ENCODE measurements around the gene ZNF205. TPM values are rescaled to one million over a fixed set of nuclear protein-coding genes. Genes with fewer than 3 reads are reported as not detected.
A peak's percentile ranks its signal among the peaks of the same experiment; 100 is the strongest.

ZNF205 gene
- total RNA-seq, 1 experiment from 2014 or later = 12.9 TPM

GRCh38 chr16:3142770-3143169 is 30.4 kb downstream of the ZNF205 start:
- Histone ChIP-seq H3K27ac (no peak overlapping the region), H3K4me1 (peaks cover 12% of the 10 kb centered on the region; the same call in 1 of the 2 replicates), H3K36me3 (no peaks in the 10 kb centered on the region; the same call in 1 of the 2 replicates), H3K9me3 (replicated peaks) (no peaks in the 10 kb centered on the region), H3K27me3 (peaks cover 3% of the 10 kb centered on the region; the same call in 1 of the 2 replicates), H3K4me3 (no peak overlapping the region)
- no peak for DNase-seq

DNA sequence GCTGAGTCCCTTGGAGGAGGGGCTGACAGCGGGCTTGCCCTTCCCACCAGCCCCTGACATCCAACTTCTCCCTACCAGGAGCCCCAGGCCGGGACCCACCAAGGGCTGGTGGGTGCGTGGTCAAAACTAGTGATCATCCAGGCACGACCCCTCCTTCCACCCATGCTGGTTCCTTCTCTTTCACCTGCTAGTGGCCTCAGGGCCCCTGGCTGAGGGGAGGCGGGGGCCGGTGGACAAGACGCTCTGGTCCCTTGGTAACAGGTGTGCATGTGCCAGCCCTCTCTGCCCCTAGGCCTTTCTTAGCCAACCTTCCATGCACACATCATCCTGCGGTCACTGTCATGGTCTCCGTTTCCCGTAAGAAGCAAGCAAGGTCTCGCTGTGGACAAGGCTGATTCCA is 30.8 kb downstream of the ZNF205 start:
- DNase-seq = no peak
- no peak overlapping the region for H3K4me3 ChIP-seq
- peaks cover 3% of the 10 kb centered on the region; the same call in 1 of the 2 replicates for H3K27me3 ChIP-seq
- H3K9me3 ChIP-seq (replicated peaks) = no peaks in the 10 kb centered on the region
- no peak overlapping the region for H3K27ac ChIP-seq
- peaks cover 12% of the 10 kb centered on the region; the same call in 1 of the 2 replicates for H3K4me1 ChIP-seq
- H3K36me3 ChIP-seq = no peaks in the 10 kb centered on the region; the same call in 1 of the 2 replicates

DNA sequence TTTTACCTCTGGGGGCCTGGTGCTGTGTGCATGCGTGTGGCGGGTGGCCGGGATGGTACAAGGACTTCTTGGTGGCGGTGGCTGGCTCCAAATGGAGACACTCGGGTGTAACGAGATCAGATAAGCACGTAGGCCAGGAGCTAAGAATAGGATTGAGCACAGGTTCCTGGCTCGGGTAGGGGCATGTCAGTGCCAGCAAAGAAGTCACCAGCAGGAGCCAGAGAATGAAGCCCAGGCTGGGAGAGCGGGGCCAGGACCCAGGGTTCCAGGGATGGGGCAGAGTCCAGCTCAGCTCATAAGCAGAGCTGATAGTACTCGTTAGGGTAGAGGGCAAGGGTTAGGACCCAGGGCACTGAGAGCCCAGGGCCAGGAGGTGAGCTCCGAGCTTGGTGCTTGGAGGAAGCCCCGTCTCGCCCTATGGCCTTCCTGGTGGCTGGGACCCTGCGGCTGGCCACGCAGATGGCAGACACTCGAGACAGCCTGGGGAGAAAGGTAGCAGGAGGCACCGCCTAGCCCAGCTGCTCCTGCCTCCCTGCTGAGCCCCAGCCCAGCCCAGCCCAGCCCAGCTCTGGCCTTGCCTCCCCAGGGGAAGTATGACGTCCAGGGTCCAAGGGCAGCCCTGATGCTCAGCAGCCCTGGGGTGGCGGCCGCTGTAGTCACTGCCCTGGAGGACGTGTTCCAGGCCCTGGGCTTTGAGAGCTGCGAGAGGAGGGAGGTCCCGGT is 31.4 kb downstream of the ZNF205 start:
- Histone ChIP-seq H3K4me3 (no peak overlapping the region), H3K27ac (no peak overlapping the region), H3K4me1 (peaks cover 12% of the 10 kb centered on the region; the same call in 1 of the 2 replicates), H3K9me3 (replicated peaks) (no peaks in the 10 kb centered on the region), H3K27me3 (peaks cover 3% of the 10 kb centered on the region; the same call in 1 of the 2 replicates), H3K36me3 (no peaks in the 10 kb centered on the region; the same call in 1 of the 2 replicates)
- no peak for DNase-seq

GRCh38 chr16:3144321-3144983 is 32.1 kb downstream of the ZNF205 start:
- Histone ChIP-seq H3K4me3 (no peak overlapping the region), H3K27me3 (peaks cover 3% of the 10 kb centered on the region; the same call in 1 of the 2 replicates), H3K36me3 (no peaks in the 10 kb centered on the region; the same call in 1 of the 2 replicates), H3K4me1 (peaks cover 12% of the 10 kb centered on the region; the same call in 1 of the 2 replicates), H3K9me3 (replicated peaks) (no peaks in the 10 kb centered on the region), H3K27ac (no peak overlapping the region)
- peak in 1 of 2 experiments; percentile 40 for DNase-seq

- DNase-seq = no peak
- H3K9me3 ChIP-seq (replicated peaks) = no peaks in the 10 kb centered on the region
- no peaks in the 10 kb centered on the region; the same call in 1 of the 2 replicates for H3K36me3 ChIP-seq
- peaks cover 12% of the 10 kb centered on the region; the same call in 1 of the 2 replicates for H3K4me1 ChIP-seq
- H3K27me3 ChIP-seq = peaks cover 3% of the 10 kb centered on the region; the same call in 1 of the 2 replicates
- no peak overlapping the region for H3K4me3 ChIP-seq
- H3K27ac ChIP-seq = no peak overlapping the region
These were observed 32.8 kb downstream of the ZNF205 start for GRCh38 chr16:3145151-3145550.

DNA sequence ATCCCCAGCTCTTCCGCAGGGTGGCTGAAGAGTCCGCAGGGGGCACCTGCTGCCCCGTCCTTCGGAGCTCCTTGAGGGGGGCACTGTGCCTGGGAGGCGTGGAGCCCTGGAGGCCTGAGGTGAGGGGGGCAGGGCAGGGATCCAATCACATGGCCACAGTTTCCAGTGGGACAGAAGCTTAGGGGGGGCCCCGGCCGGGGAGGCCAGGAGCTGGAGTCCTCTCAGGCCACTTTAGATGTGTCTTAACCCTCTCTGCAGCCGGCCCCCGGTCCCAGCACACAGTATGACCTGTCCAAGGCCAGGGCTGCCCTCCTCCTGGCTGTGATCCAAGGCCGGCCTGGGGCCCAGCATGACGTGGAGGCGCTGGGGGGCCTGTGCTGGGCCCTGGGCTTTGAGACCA is 33.3 kb downstream of the ZNF205 start:
- H3K27ac ChIP-seq = no peak overlapping the region
- H3K4me3 ChIP-seq = no peak overlapping the region
- DNase-seq = no peak
- peaks cover 12% of the 10 kb centered on the region; the same call in 1 of the 2 replicates for H3K4me1 ChIP-seq
- no peaks in the 10 kb centered on the region for H3K9me3 ChIP-seq (replicated peaks)
- H3K36me3 ChIP-seq = no peaks in the 10 kb centered on the region; the same call in 1 of the 2 replicates
- peaks cover 3% of the 10 kb centered on the region; the same call in 1 of the 2 replicates for H3K27me3 ChIP-seq

DNA sequence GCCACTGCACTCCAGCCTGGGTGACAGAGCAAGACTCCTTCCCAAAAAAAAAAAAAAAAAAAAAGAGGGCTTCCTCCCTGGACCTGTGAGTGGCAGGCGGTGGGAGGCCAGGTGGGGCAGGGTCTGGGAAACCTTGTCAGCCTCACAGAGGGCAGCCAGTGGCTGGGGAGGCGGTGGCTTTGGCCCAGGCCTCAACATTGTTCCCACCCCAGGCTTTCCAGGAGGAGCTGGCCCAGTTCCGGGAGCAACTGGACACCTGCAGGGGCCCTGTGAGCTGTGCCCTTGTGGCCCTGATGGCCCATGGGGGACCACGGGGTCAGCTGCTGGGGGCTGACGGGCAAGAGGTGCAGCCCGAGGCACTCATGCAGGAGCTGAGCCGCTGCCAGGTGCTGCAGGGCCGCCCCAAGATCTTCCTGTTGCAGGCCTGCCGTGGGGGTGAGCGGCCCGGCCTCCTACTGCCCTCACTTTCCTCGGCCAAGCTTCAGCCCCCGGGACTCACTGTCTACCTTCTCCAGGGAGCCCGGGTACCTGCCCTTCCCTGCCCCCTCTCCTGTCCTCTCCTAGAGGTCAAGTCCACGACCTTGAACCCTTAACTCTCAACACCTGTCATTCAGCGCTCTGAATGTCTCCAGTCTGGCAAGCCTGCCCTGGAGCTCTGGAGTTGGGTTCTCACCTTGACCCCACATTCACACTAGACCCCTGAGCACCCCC is 34.8 kb downstream of the ZNF205 start:
- Histone ChIP-seq H3K9me3 (replicated peaks) (no peaks in the 10 kb centered on the region), H3K4me3 (no peak overlapping the region), H3K36me3 (no peaks in the 10 kb centered on the region), H3K4me1 (peaks cover 12% of the 10 kb centered on the region; the same call in 1 of the 2 replicates), H3K27ac (no peak overlapping the region), H3K27me3 (peaks cover 3% of the 10 kb centered on the region; the same call in 1 of the 2 replicates)
- DNase-seq = no peak

- Histone ChIP-seq H3K27ac (no peak overlapping the region), H3K4me3 (no peak overlapping the region), H3K36me3 (no peaks in the 10 kb centered on the region), H3K27me3 (peaks cover 3% of the 10 kb centered on the region; the same call in 1 of the 2 replicates), H3K4me1 (peaks cover 12% of the 10 kb centered on the region; the same call in 1 of the 2 replicates), H3K9me3 (replicated peaks) (no peaks in the 10 kb centered on the region)
- DNase-seq = no peak
These were observed 35.3 kb downstream of the ZNF205 start for GRCh38 chr16:3147757-3148104.

GRCh38 chr16:3148256-3149192 is 36.1 kb downstream of the ZNF205 start:
- H3K27me3 ChIP-seq = peaks cover 3% of the 10 kb centered on the region; the same call in 1 of the 2 replicates
- no peak overlapping the region for H3K4me3 ChIP-seq
- H3K4me1 ChIP-seq = peaks cover 12% of the 10 kb centered on the region; the same call in 1 of the 2 replicates
- no peak for DNase-seq
- no peaks in the 10 kb centered on the region for H3K36me3 ChIP-seq
- no peaks in the 10 kb centered on the region for H3K9me3 ChIP-seq (replicated peaks)
- H3K27ac ChIP-seq = no peak overlapping the region

- no peak for DNase-seq
- Histone ChIP-seq H3K9me3 (replicated peaks) (no peaks in the 10 kb centered on the region), H3K27me3 (peaks cover 3% of the 10 kb centered on the region; the same call in 1 of the 2 replicates), H3K4me3 (peak overlapping the region; percentile 61), H3K4me1 (peaks cover 8% of the 10 kb centered on the region; the same call in 1 of the 2 replicates), H3K27ac (no peak overlapping the region), H3K36me3 (no peaks in the 10 kb centered on the region)
These were observed 36.8 kb downstream of the ZNF205 start for GRCh38 chr16:3149193-3149530.

DNA sequence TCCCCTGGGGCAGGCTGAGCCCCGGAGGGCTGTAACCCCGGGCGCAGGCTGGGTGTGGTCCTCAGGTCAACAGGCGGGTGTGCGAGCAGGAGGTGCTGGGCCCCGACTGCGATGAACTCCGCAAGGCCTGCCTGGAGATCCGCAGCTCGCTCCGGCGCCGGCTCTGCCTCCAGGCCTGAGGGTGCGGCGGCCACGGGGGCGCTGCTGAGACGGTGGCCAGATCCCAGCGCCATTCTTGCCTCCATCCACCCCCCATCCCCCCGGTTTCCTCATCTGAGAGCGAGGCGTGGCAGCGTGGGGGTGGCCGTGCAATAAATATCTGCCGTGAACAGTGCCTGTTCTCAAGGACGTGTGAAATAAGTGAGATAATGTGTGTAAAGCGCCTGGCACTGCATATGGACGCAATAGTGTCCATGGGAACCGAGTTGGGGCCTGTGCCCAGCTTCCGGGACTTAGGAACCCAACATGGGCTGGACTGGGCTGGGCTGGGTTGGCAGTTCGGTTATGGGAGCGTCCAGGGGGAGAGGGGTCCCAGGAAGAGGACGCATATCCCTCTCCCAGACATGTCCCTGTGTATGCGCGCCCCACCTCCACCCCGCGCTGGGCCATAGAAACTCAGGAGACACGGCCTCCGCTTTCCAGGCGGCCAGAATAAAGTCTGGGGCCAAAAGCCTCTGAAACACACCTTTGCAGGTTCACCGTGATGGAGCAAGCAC is 37.4 kb downstream of the ZNF205 start:
- no peaks in the 10 kb centered on the region for H3K36me3 ChIP-seq
- peak; percentile 64 to 73 for DNase-seq
- H3K4me3 ChIP-seq = peak overlapping the region; percentile 61
- H3K27me3 ChIP-seq = peaks cover 3% of the 10 kb centered on the region; the same call in 1 of the 2 replicates
- H3K9me3 ChIP-seq (replicated peaks) = no peaks in the 10 kb centered on the region
- H3K27ac ChIP-seq = peak overlapping the region; percentile 10; the same call in 1 of the 2 replicates
- H3K4me1 ChIP-seq = peaks cover 2% of the 10 kb centered on the region; the same call in 1 of the 2 replicates

GRCh38 chr16:3150346-3151218 is 38.2 kb downstream of the ZNF205 start:
- DNase-seq = peak; percentile 94 to 98
- peak overlapping the region; percentile 10; the same call in 1 of the 2 replicates for H3K27ac ChIP-seq
- H3K36me3 ChIP-seq = no peaks in the 10 kb centered on the region
- peaks cover 2% of the 10 kb centered on the region; the same call in 1 of the 2 replicates for H3K27me3 ChIP-seq
- H3K4me1 ChIP-seq = no peaks in the 10 kb centered on the region
- no peaks in the 10 kb centered on the region for H3K9me3 ChIP-seq (replicated peaks)
- H3K4me3 ChIP-seq = peak overlapping the region; percentile 61
